CD4-positive, alpha-beta memory T cell (primary cell): Measurements from ENCODE around the gene PLEKHG7. TPM values are rescaled to one million over a fixed set of nuclear protein-coding genes. Genes with fewer than 3 reads are reported as not detected.

Source experiments
- CTCF ChIA-PET: fragments of 350-600 bp; sonication (Branson Sonifier 250); formaldehyde crosslinking; loops from one replicate; lab custom pipeline; 2021; ENCODE audit warnings: inconsistent platforms; ENCODE audit not compliant: partially characterized antibody; lab: Charles Lee
- POLR2A ChIA-PET: fragments of 350-600 bp; sonication (Branson Sonifier 250); formaldehyde crosslinking; loops from one replicate; lab custom pipeline; 2021; ENCODE audit not compliant: partially characterized antibody; lab: Charles Lee
- DNase-seq, 5 donors: peaks; one replicate each; pipeline versions ENCODE4 v3.0.0 to v3.0.0-alpha.2; 2020 to 2022; ENCODE audit warnings: mixed read lengths in 1 of 5
- H3K27ac ChIP-seq: one replicate; pipeline ENCODE4 v1.7.0; 2013; ENCODE audit warnings: low read depth, low read length
- H3K27me3 ChIP-seq: 2 replicates; pipeline ENCODE4 v1.7.0; 2013; ENCODE audit warnings: mild to moderate bottlenecking, low read length, moderate library complexity; ENCODE audit not compliant: insufficient read depth
- H3K36me3 ChIP-seq: 2 replicates; pipeline ENCODE4 v1.7.0; 2013; ENCODE audit warnings: mild to moderate bottlenecking, low read length, moderate library complexity; ENCODE audit not compliant: insufficient read depth
- H3K4me1 ChIP-seq: 2 replicates; pipeline ENCODE4 v1.7.0; 2013; ENCODE audit warnings: mild to moderate bottlenecking, low read length, moderate library complexity; ENCODE audit not compliant: insufficient read depth
- H3K4me3 ChIP-seq, 2 donors: one replicate each; pipeline ENCODE4 v1.7.0; 2013; ENCODE audit warnings: low read length in 2 of 2, mild to moderate bottlenecking in 1 of 2
- H3K9me3 ChIP-seq, 2 donors: one replicate each; pipeline ENCODE4 v1.7.0; 2013; ENCODE audit warnings: low read length in 2 of 2, control low read depth in 1 of 2; ENCODE audit not compliant: control insufficient read depth in 1 of 2
- H3K27ac Mint-ChIP-seq, 7 donors: one replicate each; pipeline ENCODE4 v1.8.0; 2020 to 2021; ENCODE audit warnings: mixed read lengths in 7 of 7, mild to moderate bottlenecking in 6 of 7, inconsistent platforms in 3 of 7, moderate library complexity in 3 of 7
- H3K27me3 Mint-ChIP-seq, 2 donors: one replicate each; pipeline ENCODE4 v1.8.0; 2020 to 2021; ENCODE audit warnings: mixed read lengths in 2 of 2
- H3K36me3 Mint-ChIP-seq, 2 donors: one replicate each; pipeline ENCODE4 v1.8.0; 2020 to 2021; ENCODE audit warnings: mixed read lengths in 2 of 2, inconsistent platforms in 1 of 2, mild to moderate bottlenecking in 1 of 2
- H3K4me1 Mint-ChIP-seq, 4 donors: one replicate each; pipeline ENCODE4 v1.8.0; 2020 to 2021; ENCODE audit warnings: mixed read lengths in 4 of 4, mild to moderate bottlenecking in 1 of 4
- H3K4me3 Mint-ChIP-seq, 8 donors: one replicate each; pipeline ENCODE4 v1.8.0; 2020 to 2021; ENCODE audit warnings: mixed read lengths in 8 of 8, mild to moderate bottlenecking in 7 of 8, moderate library complexity in 6 of 8, inconsistent platforms in 3 of 8
- H3K9me3 Mint-ChIP-seq, 8 donors: one replicate each; pipeline ENCODE4 v1.8.0; 2020 to 2021; ENCODE audit warnings: mixed read lengths in 8 of 8, mild to moderate bottlenecking in 5 of 8, inconsistent platforms in 3 of 8, moderate library complexity in 1 of 8
- intact Hi-C: fragments of 100-400 bp; cut with micrococcal nuclease; formaldehyde crosslinking; loops from one replicate; pipeline ENCODE4 v1.15.1; 2023
- polyA plus RNA-seq, 2 donors: library from polyadenylated mRNA; unstranded; fragments of 300-500 nt; fragmentation: Illumina TruSeq; gene quantifications; one replicate each; pipeline ENCODE4 v1.2.3, GENCODE V29; 2021
- total RNA-seq, 2 experiments: library from RNA; stranded (reverse); gene quantifications; one replicate each; pipeline ENCODE4 v1.2.3, GENCODE V29; 2021

PLEKHG7 gene
- total and polyA plus RNA-seq, 4 experiments from 2014 or later = 0.16 TPM; not detected in 3

- H3K27me3 Mint-ChIP-seq = no peaks in the 10 kb centered on the region
Measured at GRCh38 chr12:92821142-92821541, 118.4 kb downstream of the PLEKHG7 start.

More at GRCh38 chr12:92821142-92821541, 118.4 kb downstream of the PLEKHG7 start:
- no peak overlapping the region for H3K4me3 ChIP-seq
- POLR2A ChIA-PET = interaction anchor here (0.7 kb wide), 1 partner anchor 109 kb away, joined by 3 read pairs; no protein-coding TSS in a partner anchor
- intact Hi-C loops = no loop called here
- CTCF ChIA-PET = interaction anchor here (0.7 kb wide), 1 partner anchor 9 kb away, joined by 3 read pairs; no protein-coding TSS in a partner anchor
- no peak overlapping the region for H3K27ac ChIP-seq
- peaks cover 12% of the 10 kb centered on the region in 2 donors for H3K36me3 Mint-ChIP-seq
- H3K4me1 ChIP-seq = no peaks in the 10 kb centered on the region
- H3K9me3 ChIP-seq = no peaks in the 10 kb centered on the region
- no peak for DNase-seq
- no peaks in the 10 kb centered on the region for H3K36me3 ChIP-seq
- peaks cover 0 to 4% (median 1%) of the 10 kb centered on the region in 4 donors for H3K4me1 Mint-ChIP-seq
- no peaks in the 10 kb centered on the region for H3K27me3 ChIP-seq
- H3K27ac Mint-ChIP-seq = no peak overlapping the region
- H3K4me3 Mint-ChIP-seq = no peak overlapping the region
- no peaks in the 10 kb centered on the region for H3K9me3 Mint-ChIP-seq

Other genes starting within 250 kb of the PLEKHG7 start
- gene EEA1, start 226.3 kb downstream of the PLEKHG7 start, total RNA-seq = 10 to 100 TPM; 16.1 to 16.4 TPM
- 10 to 100 TPM in 1 of 2 donors, 1 to 10 TPM in 1; 2.8 to 16.2 TPM for gene EEA1, start 226.3 kb downstream of the PLEKHG7 start, polyA plus RNA-seq